ENCODE measurements around the gene KCNK10.
"Not testable (repeated sequence)": the region's sequence is repeated elsewhere in the genome, so short reads cannot be mapped to it uniquely, and the experiment has no call there.

Gene KCNK10

DNA sequence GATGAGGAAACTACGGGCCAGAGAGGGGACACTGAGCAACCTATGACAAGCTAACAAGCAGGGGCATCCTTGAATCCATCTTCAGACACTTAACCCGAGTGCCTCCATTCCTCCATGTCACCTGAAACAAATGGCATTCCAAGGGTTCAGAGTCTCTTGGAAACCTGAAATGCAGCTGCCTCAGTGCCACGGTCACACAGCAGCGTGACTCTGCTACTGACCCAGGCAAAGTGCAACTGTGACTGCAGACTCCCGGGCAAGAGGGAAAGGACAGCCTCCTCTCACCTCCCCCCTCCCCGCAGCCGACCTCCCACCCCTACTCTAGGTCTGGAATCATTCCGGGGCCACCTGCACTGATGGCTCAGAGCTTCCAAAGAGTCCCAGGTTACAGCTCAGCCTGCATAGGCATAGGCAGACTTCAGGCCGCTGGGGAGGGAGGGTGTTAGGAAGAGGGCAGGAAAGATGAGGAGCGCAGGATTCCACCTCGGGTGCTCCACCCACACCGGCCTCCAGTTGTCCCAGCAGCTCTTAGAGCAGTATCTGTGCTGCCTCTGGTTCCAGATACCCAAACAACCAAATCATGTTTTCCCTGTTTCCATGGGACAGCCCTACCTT lies 53.2 kb downstream of the KCNK10 start:
- Mint-ChIP-seq H3K27ac (no peak overlapping the region), H3K4me3 (no peak overlapping the region), H3K27me3 (peaks cover 7% of the 10 kb centered on the region), H3K4me1 (no peaks in the 10 kb centered on the region), H3K9me3 (no peaks in the 10 kb centered on the region), H3K36me3 (ENCODE audit: low read depth) (no peaks in the 10 kb centered on the region)
- ATAC-seq (no peak), DNase-seq (no peak)

- Mint-ChIP-seq H3K4me3 (no peak overlapping the region), H3K36me3 (ENCODE audit: low read depth) (no peaks in the 10 kb centered on the region), H3K4me1 (no peaks in the 10 kb centered on the region), H3K27ac (no peak overlapping the region), H3K27me3 (peaks cover 9% of the 10 kb centered on the region), H3K9me3 (no peaks in the 10 kb centered on the region)
- DNase-seq (no peak), ATAC-seq (no peak)
Observed at GRCh38 chr14:88266474-88266873, 56.6 kb downstream of the KCNK10 start.

DNA sequence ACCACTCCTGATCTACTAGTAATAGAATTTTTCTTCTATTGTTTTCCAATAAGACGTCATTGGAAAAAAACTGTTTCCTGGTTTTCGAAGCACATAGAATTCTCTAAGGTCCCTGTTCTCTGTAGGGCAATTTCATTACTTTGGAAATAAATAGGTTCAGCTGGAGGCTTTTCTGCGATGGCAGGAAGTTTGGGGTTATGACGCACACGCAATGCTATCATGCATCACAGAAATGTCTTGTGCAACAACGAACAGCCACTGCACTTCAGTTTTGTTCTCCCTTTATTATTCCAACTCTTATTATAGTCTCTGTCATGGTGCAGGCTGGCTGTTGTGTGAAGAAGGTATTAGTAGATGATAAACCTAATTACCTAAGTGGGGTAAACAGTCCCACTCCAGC lies 59.0 kb downstream of the KCNK10 start:
- H3K4me3 Mint-ChIP-seq, result no peak overlapping the region
- H3K27ac Mint-ChIP-seq, result no peak overlapping the region
- peaks cover 13% of the 10 kb centered on the region for H3K27me3 Mint-ChIP-seq
- ATAC-seq (no peak), DNase-seq (no peak)
- H3K4me1 Mint-ChIP-seq, result no peaks in the 10 kb centered on the region
- no peaks in the 10 kb centered on the region for H3K36me3 Mint-ChIP-seq (ENCODE audit: low read depth)
- H3K9me3 Mint-ChIP-seq, result no peaks in the 10 kb centered on the region

GRCh38 chr14:88261302-88261701 lies 61.8 kb downstream of the KCNK10 start:
- H3K4me1 Mint-ChIP-seq; H3K4me3 Mint-ChIP-seq; H3K36me3 Mint-ChIP-seq (ENCODE audit: low read depth); DNase-seq; H3K9me3 Mint-ChIP-seq; H3K27ac Mint-ChIP-seq; ATAC-seq: not testable (repeated sequence)
- peaks cover 24% of the 10 kb centered on the region for H3K27me3 Mint-ChIP-seq

DNA sequence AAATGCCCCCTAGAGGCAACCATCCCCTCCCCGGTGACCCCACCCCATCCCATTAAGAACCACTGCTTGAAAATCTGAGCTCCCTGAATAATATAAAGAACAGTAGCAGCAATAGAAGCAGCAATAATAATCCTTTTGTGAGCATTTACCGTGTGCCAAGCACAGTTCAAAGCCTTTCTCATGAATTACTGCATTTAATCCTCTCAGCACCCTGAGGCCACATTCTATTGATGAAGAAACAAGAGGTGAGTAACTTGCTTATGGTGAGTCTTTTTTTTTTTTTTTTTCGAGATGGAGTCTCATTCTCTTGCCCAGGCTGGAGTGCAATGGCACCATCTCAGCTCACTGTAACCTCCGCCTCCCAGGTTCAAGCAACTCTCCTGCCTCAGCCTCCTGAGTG lies 65.0 kb downstream of the KCNK10 start:
- Mint-ChIP-seq H3K4me1 (no peaks in the 10 kb centered on the region), H3K36me3 (ENCODE audit: low read depth) (no peaks in the 10 kb centered on the region), H3K27me3 (peaks cover 30% of the 10 kb centered on the region), H3K4me3 (no peak overlapping the region), H3K9me3 (no peaks in the 10 kb centered on the region), H3K27ac (no peak overlapping the region)
- DNase-seq, result no peak
- ATAC-seq, result no peak

DNA sequence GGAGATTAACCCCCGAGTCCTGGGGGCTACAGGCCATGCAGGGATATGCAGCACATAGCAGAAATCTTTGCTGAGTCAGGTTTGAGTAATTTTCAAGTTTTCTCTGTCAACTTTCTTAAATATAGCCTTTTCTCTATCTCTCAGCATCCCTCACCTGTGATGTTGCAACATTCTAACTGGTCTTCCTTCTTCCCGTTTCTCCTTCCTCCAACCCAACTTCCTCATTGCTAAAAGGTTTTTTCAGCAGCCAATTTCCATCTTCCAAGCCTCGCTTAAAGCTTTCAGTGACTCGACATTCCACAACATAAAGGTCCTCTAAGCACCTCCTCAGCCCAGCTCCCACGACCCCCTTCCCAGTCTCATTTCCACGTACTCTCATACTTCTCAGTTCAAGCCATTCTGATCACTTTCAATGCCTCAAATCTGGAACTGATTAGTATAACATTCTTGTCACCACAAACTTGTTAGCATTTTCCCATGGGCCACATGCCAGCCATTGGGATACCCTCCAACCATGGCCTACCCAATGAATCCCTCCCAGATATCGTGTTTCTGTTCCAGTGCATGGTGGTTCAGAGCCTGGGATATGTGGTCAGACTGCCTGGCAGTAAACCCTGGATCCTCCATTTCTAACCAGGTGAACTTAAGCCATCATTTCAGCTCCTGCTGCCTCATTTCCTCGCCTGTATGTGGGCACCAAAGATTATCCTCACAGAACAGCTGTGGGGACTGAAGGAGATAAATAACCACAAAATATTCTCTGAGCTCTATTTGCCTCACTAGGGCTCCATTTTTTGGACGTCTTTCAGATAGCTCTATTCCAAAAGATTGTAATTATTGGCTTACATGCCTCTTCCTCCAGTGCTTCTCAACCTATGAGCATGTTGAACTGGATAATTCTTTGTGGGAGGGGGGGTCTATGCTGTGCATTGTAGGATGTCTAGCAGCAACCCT lies 65.8 kb downstream of the KCNK10 start:
- H3K4me3 Mint-ChIP-seq, result no peak overlapping the region
- H3K36me3 Mint-ChIP-seq (ENCODE audit: low read depth), result no peaks in the 10 kb centered on the region
- ATAC-seq (no peak), DNase-seq (no peak)
- peaks cover 30% of the 10 kb centered on the region for H3K27me3 Mint-ChIP-seq
- no peaks in the 10 kb centered on the region for H3K9me3 Mint-ChIP-seq
- no peaks in the 10 kb centered on the region for H3K4me1 Mint-ChIP-seq
- no peak overlapping the region for H3K27ac Mint-ChIP-seq

- H3K4me1 Mint-ChIP-seq, result no peaks in the 10 kb centered on the region
- no peak overlapping the region for H3K27ac Mint-ChIP-seq
- H3K9me3 Mint-ChIP-seq, result no peaks in the 10 kb centered on the region
- H3K27me3 Mint-ChIP-seq, result peaks cover 26% of the 10 kb centered on the region
- ATAC-seq (no peak), DNase-seq (no peak)
- H3K4me3 Mint-ChIP-seq, result no peak overlapping the region
- no peaks in the 10 kb centered on the region for H3K36me3 Mint-ChIP-seq (ENCODE audit: low read depth)
Observed at GRCh38 chr14:88255798-88256197, 67.3 kb downstream of the KCNK10 start.

DNA sequence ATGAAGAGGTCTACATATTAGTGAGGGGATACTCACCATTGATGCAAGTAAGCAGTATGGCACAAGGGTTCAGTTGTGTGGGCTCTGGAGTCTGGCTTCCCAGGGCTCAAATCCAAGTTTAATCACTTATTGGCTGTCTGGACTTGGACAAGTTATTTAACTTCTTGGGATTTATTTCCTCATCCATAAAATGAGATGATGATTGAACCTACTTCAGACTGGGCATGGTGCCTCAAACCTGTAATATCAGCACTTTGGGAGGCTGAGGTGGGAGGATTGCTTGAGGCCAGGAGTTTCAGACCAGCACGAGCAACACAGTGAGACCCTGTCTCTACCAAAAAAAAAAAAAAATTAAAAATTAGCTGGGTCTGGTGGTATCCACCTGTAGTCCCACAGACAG lies 67.9 kb downstream of the KCNK10 start:
- H3K4me3 Mint-ChIP-seq, result no peak overlapping the region
- H3K27me3 Mint-ChIP-seq, result peaks cover 28% of the 10 kb centered on the region
- no peaks in the 10 kb centered on the region for H3K9me3 Mint-ChIP-seq
- H3K4me1 Mint-ChIP-seq, result no peaks in the 10 kb centered on the region
- ATAC-seq, result no peak
- H3K36me3 Mint-ChIP-seq (ENCODE audit: low read depth), result no peaks in the 10 kb centered on the region
- no peak for DNase-seq
- no peak overlapping the region for H3K27ac Mint-ChIP-seq

- H3K36me3 Mint-ChIP-seq (ENCODE audit: low read depth), result no peaks in the 10 kb centered on the region
- H3K27ac Mint-ChIP-seq, result no peak overlapping the region
- DNase-seq, result no peak
- H3K27me3 Mint-ChIP-seq, result peaks cover 18% of the 10 kb centered on the region
- ATAC-seq, result no peak
- H3K4me3 Mint-ChIP-seq, result no peak overlapping the region
- no peaks in the 10 kb centered on the region for H3K9me3 Mint-ChIP-seq
- no peaks in the 10 kb centered on the region for H3K4me1 Mint-ChIP-seq
Observed at GRCh38 chr14:88252498-88252897, 70.6 kb downstream of the KCNK10 start.

DNA sequence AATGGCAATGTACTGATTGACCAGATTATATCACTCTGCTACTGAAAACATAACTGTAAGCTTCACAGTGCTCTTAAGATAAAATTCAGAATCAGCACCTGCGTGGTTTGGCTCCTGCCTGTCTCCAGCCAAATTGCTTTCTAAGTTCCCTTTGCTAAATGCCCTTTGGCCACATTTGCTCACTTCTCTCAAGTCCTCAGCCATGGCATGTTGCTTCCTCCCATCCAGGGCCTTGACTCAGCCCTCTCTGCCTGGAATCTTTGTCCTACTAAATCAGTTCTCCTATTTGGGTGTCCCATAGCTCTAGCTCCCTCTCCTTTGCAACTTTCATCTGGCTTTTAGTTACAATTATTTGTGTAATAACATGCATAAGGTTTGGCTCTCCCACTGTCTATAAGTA lies 71.4 kb downstream of the KCNK10 start:
- Mint-ChIP-seq H3K36me3 (ENCODE audit: low read depth) (no peaks in the 10 kb centered on the region), H3K9me3 (no peaks in the 10 kb centered on the region), H3K4me3 (no peak overlapping the region), H3K27ac (no peak overlapping the region), H3K27me3 (peaks cover 18% of the 10 kb centered on the region), H3K4me1 (no peaks in the 10 kb centered on the region)
- DNase-seq (no peak), ATAC-seq (no peak)

GRCh38 chr14:88249266-88249665 lies 73.8 kb downstream of the KCNK10 start:
- no peak overlapping the region for H3K27ac Mint-ChIP-seq
- no peak for DNase-seq
- no peaks in the 10 kb centered on the region for H3K9me3 Mint-ChIP-seq
- no peaks in the 10 kb centered on the region for H3K36me3 Mint-ChIP-seq (ENCODE audit: low read depth)
- H3K4me1 Mint-ChIP-seq, result no peaks in the 10 kb centered on the region
- H3K4me3 Mint-ChIP-seq, result no peak overlapping the region
- ATAC-seq, result peak; percentile 83
- peaks cover 15% of the 10 kb centered on the region for H3K27me3 Mint-ChIP-seq

DNA sequence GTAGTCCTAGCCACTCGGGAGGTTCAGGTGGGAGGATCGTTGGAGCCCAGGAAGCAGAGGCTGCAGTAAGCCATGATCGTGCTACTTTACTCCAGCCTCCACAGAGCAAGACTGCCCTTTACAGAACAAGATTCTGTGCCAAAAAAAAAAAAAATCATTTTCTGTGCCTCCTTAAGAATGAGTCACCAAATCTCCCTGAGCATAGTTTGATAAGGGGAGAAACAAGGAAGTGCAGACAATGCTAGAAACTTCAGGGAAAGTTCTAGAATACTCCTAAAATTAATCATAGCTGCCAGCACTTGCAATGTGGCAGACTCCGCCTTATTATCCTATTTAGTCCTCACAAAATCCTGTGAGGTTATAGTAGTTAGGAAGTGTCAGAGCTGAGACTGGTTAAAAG lies 74.5 kb downstream of the KCNK10 start:
- H3K36me3 Mint-ChIP-seq (ENCODE audit: low read depth), result no peaks in the 10 kb centered on the region
- H3K4me3 Mint-ChIP-seq, result no peak overlapping the region
- ATAC-seq, result no peak
- no peak overlapping the region for H3K27ac Mint-ChIP-seq
- no peaks in the 10 kb centered on the region for H3K4me1 Mint-ChIP-seq
- no peak for DNase-seq
- no peaks in the 10 kb centered on the region for H3K9me3 Mint-ChIP-seq
- peaks cover 15% of the 10 kb centered on the region for H3K27me3 Mint-ChIP-seq

DNA sequence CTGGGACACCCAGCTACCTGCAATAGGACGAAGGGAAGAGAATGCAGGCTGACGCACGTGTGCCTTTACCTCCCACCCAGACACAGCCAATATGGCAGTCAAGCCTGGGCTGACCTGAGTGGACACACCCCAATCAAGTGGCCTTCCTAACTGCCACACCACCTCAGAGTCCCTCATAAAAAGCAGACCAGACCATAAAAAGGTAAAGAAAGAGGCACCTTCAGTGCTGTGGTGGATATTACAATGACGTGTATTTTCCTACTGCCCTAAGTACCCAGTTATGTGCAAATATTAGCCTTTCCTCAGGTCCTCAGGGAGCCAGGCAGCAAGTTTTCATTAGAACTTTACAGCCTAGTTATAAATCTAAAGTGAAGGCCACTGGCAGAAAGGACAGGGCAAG lies 75.8 kb downstream of the KCNK10 start:
- Mint-ChIP-seq H3K36me3 (ENCODE audit: low read depth) (no peaks in the 10 kb centered on the region), H3K27ac (no peak overlapping the region), H3K4me1 (no peaks in the 10 kb centered on the region), H3K9me3 (no peaks in the 10 kb centered on the region), H3K4me3 (no peak overlapping the region), H3K27me3 (peaks cover 13% of the 10 kb centered on the region)
- DNase-seq (no peak), ATAC-seq (no peak)

DNA sequence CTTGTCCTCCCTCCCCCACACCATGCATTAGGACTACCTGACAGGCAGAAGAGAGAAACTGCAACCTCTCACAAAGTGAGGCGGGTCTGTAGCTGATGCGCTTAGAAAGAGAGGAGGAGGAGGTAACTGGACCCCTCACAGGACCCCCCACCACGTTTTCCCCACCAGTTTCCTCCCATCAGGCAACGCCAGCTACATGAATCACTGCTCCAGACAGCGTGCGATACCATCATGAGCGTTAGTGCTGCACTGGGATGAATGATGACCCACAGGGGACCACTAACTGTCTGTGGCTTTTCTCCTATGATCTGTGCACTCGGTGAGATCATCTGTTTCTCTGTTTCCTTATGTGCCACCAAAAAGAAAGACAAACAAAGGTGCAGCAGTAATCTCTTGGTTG lies 77.7 kb downstream of the KCNK10 start:
- Mint-ChIP-seq H3K36me3 (ENCODE audit: low read depth) (no peaks in the 10 kb centered on the region), H3K27me3 (peaks cover 18% of the 10 kb centered on the region), H3K4me3 (no peak overlapping the region), H3K27ac (no peak overlapping the region), H3K4me1 (no peaks in the 10 kb centered on the region), H3K9me3 (no peaks in the 10 kb centered on the region)
- ATAC-seq (no peak), DNase-seq (no peak)

- Mint-ChIP-seq H3K27me3 (peaks cover 15% of the 10 kb centered on the region), H3K36me3 (ENCODE audit: low read depth) (no peaks in the 10 kb centered on the region), H3K27ac (no peak overlapping the region), H3K9me3 (no peaks in the 10 kb centered on the region), H3K4me3 (no peak overlapping the region), H3K4me1 (no peaks in the 10 kb centered on the region)
- DNase-seq, result no peak
- no peak for ATAC-seq
Observed at GRCh38 chr14:88243946-88244345, 79.1 kb downstream of the KCNK10 start.
